Naive thymus-derived CD4-positive, alpha-beta T cell (primary cell): ENCODE measurements around the gene MAT2A. TPM values are rescaled to one million over a fixed set of nuclear protein-coding genes. Genes with fewer than 3 reads are reported as not detected.

Experiments
- ATAC-seq: fragments of 150-1000 bp; cut with Tn5 transposase; 2 replicates; pipeline ENCODE4 v1.10.0; 2021; ENCODE audit warnings: mild to moderate bottlenecking, moderate library complexity
- CTCF ChIA-PET: fragments of 350-600 bp; sonication (Branson Sonifier 250); formaldehyde crosslinking; loops from one replicate; lab custom pipeline; 2021; ENCODE audit warnings: antibody characterized with exemption; lab: Charles Lee
- POLR2A ChIA-PET: fragments of 350-600 bp; sonication (Branson Sonifier 250); formaldehyde crosslinking; loops from one replicate; lab custom pipeline; 2021; ENCODE audit warnings: antibody characterized with exemption, inconsistent platforms; lab: Charles Lee
- DNase-seq, 9 donors: peaks; one replicate each; pipeline versions ENCODE4 v3.0.0 to v3.0.0-alpha.2; 2020 to 2022; ENCODE audit warnings: mixed read lengths in 1 of 9
- H3K27ac ChIP-seq: one replicate; pipeline ENCODE4 v1.7.0; 2013; ENCODE audit warnings: mild to moderate bottlenecking, low read depth, low read length, moderate library complexity
- H3K27me3 ChIP-seq, 2 donors: one replicate each; pipeline ENCODE4 v1.7.0; 2013; ENCODE audit warnings: low read length in 2 of 2, mild to moderate bottlenecking in 2 of 2, moderate library complexity in 2 of 2; ENCODE audit not compliant: control insufficient read depth in 2 of 2, insufficient read depth in 2 of 2
- H3K36me3 ChIP-seq, 3 experiments: 1 replicate in 2 of 3; 2 replicates in 1 of 3; pipeline ENCODE4 v1.7.0; 2013; ENCODE audit warnings: low read length in 3 of 3, mild to moderate bottlenecking in 3 of 3, moderate library complexity in 1 of 3; ENCODE audit not compliant: insufficient read depth in 3 of 3, control insufficient read depth in 2 of 3
- H3K4me1 ChIP-seq, 2 donors: one replicate each; pipeline ENCODE4 v1.7.0; 2013; ENCODE audit warnings: low read length in 2 of 2, mild to moderate bottlenecking in 2 of 2, moderate library complexity in 1 of 2; ENCODE audit not compliant: control insufficient read depth in 2 of 2, insufficient read depth in 2 of 2
- H3K4me3 ChIP-seq: 2 replicates; pipeline ENCODE4 v1.7.0; 2013; ENCODE audit warnings: mild to moderate bottlenecking, low read length
- H3K9me3 ChIP-seq, 3 experiments: 1 replicate in 2 of 3; 2 replicates in 1 of 3; pipeline ENCODE4 v1.7.0; 2013; ENCODE audit warnings: low read length in 3 of 3; ENCODE audit not compliant: control insufficient read depth in 2 of 3
- H3K27ac Mint-ChIP-seq, 9 donors: one replicate each; pipeline ENCODE4 v1.8.0; 2020 to 2022; ENCODE audit warnings: mixed read lengths in 9 of 9, mild to moderate bottlenecking in 8 of 9, moderate library complexity in 5 of 9, inconsistent platforms in 2 of 9
- H3K27me3 Mint-ChIP-seq, 5 donors: one replicate each; pipeline ENCODE4 v1.8.0; 2021 to 2022; ENCODE audit warnings: mixed read lengths in 5 of 5, mild to moderate bottlenecking in 1 of 5
- H3K36me3 Mint-ChIP-seq, 5 donors: one replicate each; pipeline ENCODE4 v1.8.0; 2020 to 2022; ENCODE audit warnings: mixed read lengths in 5 of 5, mild to moderate bottlenecking in 3 of 5, inconsistent platforms in 1 of 5
- H3K4me1 Mint-ChIP-seq, 7 donors: one replicate each; pipeline ENCODE4 v1.8.0; 2020 to 2022; ENCODE audit warnings: mixed read lengths in 7 of 7, mild to moderate bottlenecking in 3 of 7, inconsistent platforms in 1 of 7
- H3K4me3 Mint-ChIP-seq, 10 donors: one replicate each; pipeline ENCODE4 v1.8.0; 2020 to 2022; ENCODE audit warnings: mild to moderate bottlenecking in 10 of 10, mixed read lengths in 10 of 10, moderate library complexity in 6 of 10, inconsistent platforms in 2 of 10
- H3K9me3 Mint-ChIP-seq, 11 donors: one replicate each; pipeline ENCODE4 v1.8.0; 2020 to 2022; ENCODE audit warnings: mixed read lengths in 11 of 11, mild to moderate bottlenecking in 4 of 11, inconsistent platforms in 1 of 11, moderate library complexity in 1 of 11
- intact Hi-C, 2 donors: fragments of 100-400 bp; cut with micrococcal nuclease; formaldehyde crosslinking; loops; one replicate each; pipeline ENCODE4 v1.15.1; 2023
- polyA plus RNA-seq, 2 donors: library from polyadenylated mRNA; unstranded; fragments of 300-500 nt; fragmentation: Illumina TruSeq; gene quantifications; one replicate each; pipeline ENCODE4 v1.2.3, GENCODE V29; 2021
- total RNA-seq, 6 experiments: library from RNA in 5 of 6; stranded (reverse) in 5 of 6; gene quantifications; 1 replicate in 5 of 6; 2 replicates in 1 of 6; pipeline ENCODE4 v1.2.3 and lab custom pipeline; 2021 to 2026

Gene MAT2A
- total and polyA plus RNA-seq, 7 experiments from 2014 or later = 79.8 to 268 (median 127) TPM

DNA sequence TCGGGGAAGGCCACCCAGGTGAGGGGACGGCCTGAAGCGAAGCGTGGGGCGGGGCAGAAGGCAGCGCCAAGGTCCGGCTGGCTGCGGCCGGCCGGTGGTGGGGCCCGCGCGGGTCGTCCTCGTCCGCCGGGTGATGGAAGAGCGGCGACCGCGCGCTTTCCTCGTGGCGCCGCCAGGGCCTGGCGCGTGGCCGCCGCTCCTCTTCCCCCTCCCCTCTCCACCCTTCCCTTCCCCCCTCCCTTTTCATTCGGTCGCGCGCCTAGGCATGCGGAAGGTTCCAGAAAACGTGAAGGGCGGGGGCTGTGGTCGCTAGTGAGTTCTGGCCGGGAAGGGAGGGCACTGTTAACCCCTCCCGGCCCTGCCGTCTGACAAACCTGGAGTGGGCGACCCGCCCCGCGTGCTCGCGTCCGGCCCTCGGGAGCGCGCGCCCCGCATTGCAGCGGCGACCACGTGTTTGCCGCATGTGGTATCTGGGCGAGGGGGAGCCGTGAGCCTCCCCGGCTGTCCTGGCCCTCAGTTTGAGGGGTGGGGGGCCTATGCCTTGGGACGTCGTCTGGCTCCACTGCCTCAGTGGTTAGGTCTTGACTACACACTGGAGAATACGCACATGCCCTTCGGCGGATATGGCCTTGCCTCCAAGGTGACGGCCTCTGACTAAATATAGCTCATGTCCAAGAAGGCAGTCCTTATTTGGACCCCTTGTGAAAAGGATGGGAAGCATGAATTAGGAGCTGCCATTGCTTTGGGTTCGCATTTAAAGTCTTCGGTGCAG lies 579 bp downstream of the MAT2A start:
- ChIA-PET CTCF (interaction anchor here (0.6 to 3.5 kb wide), 8 partner anchors 12 to 120 kb away, joined by 3 to 31 read pairs (median 3); partner anchors contain the start of gene GGCX), POLR2A (interaction anchor here (0.6 to 5.7 kb wide), 30 partner anchors 11 to 901 kb away, joined by 3 to 74 read pairs (median 6); partner anchors contain the start of genes C2orf68, CAPG, ELMOD3 and GGCX)
- Histone ChIP-seq H3K27me3 (no peaks in the 10 kb centered on the region), H3K36me3 (peaks cover 17 to 40% (median 21%) of the 10 kb centered on the region in 3 experiments), H3K4me3 (peak overlapping the region; percentile 92), H3K9me3 (no peaks in the 10 kb centered on the region), H3K27ac (peak overlapping the region; percentile 84), H3K4me1 (peaks cover 19 to 27% of the 10 kb centered on the region in 2 donors)
- peaks cover 0 to 1% (median 0%) of the 10 kb centered on the region in 11 donors for H3K9me3 Mint-ChIP-seq
- H3K36me3 Mint-ChIP-seq = peaks cover 21 to 42% (median 24%) of the 10 kb centered on the region in 5 donors
- H3K4me3 Mint-ChIP-seq = peak overlapping the region; percentile 91 to 98 (median 95)
- peak overlapping the region; percentile 90 to 97 (median 94) for H3K27ac Mint-ChIP-seq
- peaks cover 14 to 64% (median 52%) of the 10 kb centered on the region in 7 donors for H3K4me1 Mint-ChIP-seq
- DNase-seq = peak; percentile 60 to 84 (median 75)
- intact Hi-C loops = loop anchor here (1.0 to 5.0 kb wide), 13 partner anchors 13 to 348 kb away; partner anchors contain the start of genes ELMOD3 (in 2 of the 2), GGCX (in 2 of the 2), RETSAT (in 2 of the 2) and SH2D6 (in 2 of the 2)
- peak; percentile 78 for ATAC-seq
- no peaks in the 10 kb centered on the region for H3K27me3 Mint-ChIP-seq

DNA sequence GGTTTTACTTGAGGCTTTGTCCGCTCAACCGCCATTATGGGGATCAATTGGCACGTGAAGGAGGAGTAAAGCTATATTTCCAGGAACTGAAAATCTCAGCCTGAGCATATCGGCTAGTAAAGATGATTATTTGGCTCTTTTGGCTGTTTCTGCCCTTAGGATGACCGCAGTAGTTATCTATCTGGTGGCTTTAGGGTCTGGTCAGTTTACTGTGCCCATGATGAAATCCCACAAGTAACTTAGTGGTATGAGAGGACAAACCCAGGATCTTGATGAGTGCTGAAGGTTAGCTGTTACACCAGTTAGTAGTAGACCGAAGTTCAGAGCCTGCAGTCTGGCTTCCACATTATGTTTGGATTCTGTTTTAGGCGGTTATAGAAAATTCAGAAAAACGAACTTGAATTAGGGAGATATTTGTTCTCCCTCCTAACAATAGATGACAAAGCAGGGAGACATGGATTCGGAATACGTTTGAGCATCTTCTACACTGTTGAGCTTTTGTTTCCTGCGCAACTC lies 1.2 kb downstream of the MAT2A start:
- no peak for ATAC-seq
- H3K4me1 Mint-ChIP-seq = peaks cover 14 to 64% (median 52%) of the 10 kb centered on the region in 7 donors

DNA sequence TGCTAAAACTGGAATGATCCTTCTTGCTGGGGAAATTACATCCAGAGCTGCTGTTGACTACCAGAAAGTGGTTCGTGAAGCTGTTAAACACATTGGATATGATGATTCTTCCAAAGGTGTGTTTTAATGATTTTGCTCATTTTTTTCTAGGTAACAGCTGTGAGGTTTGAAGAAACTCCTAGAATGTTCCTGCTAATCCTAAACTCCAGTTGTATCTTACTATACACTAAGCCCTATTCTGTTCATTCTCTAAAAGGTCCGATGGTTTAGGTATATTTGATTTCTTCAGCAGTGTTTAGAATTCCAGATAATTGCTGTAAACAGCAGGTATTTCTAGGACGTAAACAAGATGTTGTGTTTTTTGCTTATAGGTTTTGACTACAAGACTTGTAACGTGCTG lies 2.3 kb downstream of the MAT2A start:
- Mint-ChIP-seq H3K4me1 (peaks cover 12 to 63% (median 52%) of the 10 kb centered on the region in 7 donors), H3K9me3 (no peaks in the 10 kb centered on the region), H3K36me3 (peaks cover 21 to 42% (median 24%) of the 10 kb centered on the region in 5 donors), H3K4me3 (peak overlapping the region in 8 of 10 donors; percentile 91 to 98 (median 94)), H3K27me3 (no peaks in the 10 kb centered on the region), H3K27ac (peak overlapping the region in 5 of 9 donors; percentile 1 to 92 (median 90))
- ATAC-seq (no peak), DNase-seq (no peak)
- intact Hi-C loops = no loop called here
- Histone ChIP-seq H3K27me3 (no peaks in the 10 kb centered on the region), H3K27ac (peak overlapping the region; percentile 84), H3K9me3 (no peaks in the 10 kb centered on the region), H3K36me3 (peaks cover 17 to 51% (median 21%) of the 10 kb centered on the region in 3 experiments), H3K4me1 (peaks cover 19 to 27% of the 10 kb centered on the region in 2 donors), H3K4me3 (peak overlapping the region; percentile 92)
- ChIA-PET CTCF (interaction anchor here (0.6 to 1.5 kb wide), 4 partner anchors 10 to 147 kb away, joined by 3 to 5 read pairs (median 4); no protein-coding TSS in a partner anchor), POLR2A (interaction anchor here (0.8 to 5.7 kb wide), 9 partner anchors 9 to 214 kb away, joined by 3 to 74 read pairs (median 5); partner anchors contain the start of genes GGCX, SH2D6 and TGOLN2)

More for the DNA sequence above, 1.2 kb downstream of the MAT2A start:
- Histone ChIP-seq H3K9me3 (no peaks in the 10 kb centered on the region), H3K27me3 (no peaks in the 10 kb centered on the region), H3K4me3 (peak overlapping the region; percentile 92), H3K36me3 (peaks cover 17 to 42% (median 21%) of the 10 kb centered on the region in 3 experiments), H3K4me1 (peaks cover 19 to 27% of the 10 kb centered on the region in 2 donors), H3K27ac (peak overlapping the region; percentile 84)
- Mint-ChIP-seq H3K27me3 (no peaks in the 10 kb centered on the region), H3K27ac (peak overlapping the region; percentile 79 to 95 (median 91)), H3K4me3 (peak overlapping the region; percentile 91 to 98 (median 94)), H3K9me3 (peaks cover 0 to 1% (median 0%) of the 10 kb centered on the region in 11 donors), H3K36me3 (peaks cover 21 to 42% (median 24%) of the 10 kb centered on the region in 5 donors)
- ChIA-PET CTCF (interaction anchor here (0.6 to 3.5 kb wide), 6 partner anchors 11 to 119 kb away, joined by 3 to 31 read pairs (median 3); partner anchors contain the start of gene GGCX), POLR2A (interaction anchor here (0.6 to 5.7 kb wide), 15 partner anchors 10 to 213 kb away, joined by 3 to 74 read pairs (median 11); partner anchors contain the start of genes CAPG, ELMOD3, GGCX and RETSAT)
- no peak for DNase-seq
- intact Hi-C loops = no loop called here

DNA sequence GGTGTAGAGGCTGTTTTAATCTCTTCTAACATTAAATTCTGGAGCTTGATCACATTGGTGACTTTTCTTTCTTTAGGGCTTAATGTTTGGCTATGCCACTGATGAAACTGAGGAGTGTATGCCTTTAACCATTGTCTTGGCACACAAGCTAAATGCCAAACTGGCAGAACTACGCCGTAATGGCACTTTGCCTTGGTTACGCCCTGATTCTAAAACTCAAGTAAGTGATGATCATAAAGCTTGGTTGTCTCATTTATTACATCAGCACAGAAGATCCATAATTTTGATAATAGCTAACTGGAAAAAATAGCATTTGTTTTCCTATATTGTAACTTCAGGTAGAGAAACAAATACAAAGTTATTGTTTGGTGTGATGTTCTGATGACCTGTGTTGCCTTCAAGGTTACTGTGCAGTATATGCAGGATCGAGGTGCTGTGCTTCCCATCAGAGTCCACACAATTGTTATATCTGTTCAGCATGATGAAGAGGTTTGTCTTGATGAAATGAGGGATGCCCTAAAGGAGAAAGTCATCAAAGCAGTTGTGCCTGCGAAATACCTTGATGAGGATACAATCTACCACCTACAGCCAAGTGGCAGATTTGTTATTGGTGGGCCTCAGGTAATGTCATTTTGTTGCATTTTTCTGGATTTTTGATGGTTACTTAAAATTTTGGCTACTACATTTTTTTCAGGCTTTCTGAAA lies 2.9 kb downstream of the MAT2A start:
- ChIA-PET POLR2A (interaction anchor here (0.8 to 5.7 kb wide), 7 partner anchors 9 to 215 kb away, joined by 3 to 74 read pairs (median 5); partner anchors contain the start of genes GGCX, SH2D6 and TGOLN2), CTCF (interaction anchor here (0.6 to 0.9 kb wide), 3 partner anchors 10 to 147 kb away, joined by 3 to 5 read pairs (median 3); no protein-coding TSS in a partner anchor)
- intact Hi-C loops = no loop called here

DNA sequence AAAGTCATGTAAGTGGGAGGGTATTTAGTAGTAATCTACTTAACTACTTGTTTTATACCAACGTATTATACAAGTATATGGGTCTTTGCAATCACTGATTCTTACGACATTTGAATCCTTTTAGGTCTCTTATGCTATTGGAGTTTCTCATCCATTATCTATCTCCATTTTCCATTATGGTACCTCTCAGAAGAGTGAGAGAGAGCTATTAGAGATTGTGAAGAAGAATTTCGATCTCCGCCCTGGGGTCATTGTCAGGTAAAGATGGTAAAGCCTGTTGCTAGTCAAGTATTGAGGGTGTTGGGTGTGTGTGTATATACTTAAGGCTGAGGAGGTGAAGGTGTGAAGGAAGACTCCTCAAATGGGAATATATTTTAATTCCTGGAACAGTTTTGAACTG lies 3.8 kb downstream of the MAT2A start:
- peaks cover 17 to 51% (median 21%) of the 10 kb centered on the region in 3 experiments for H3K36me3 ChIP-seq
- peaks cover 21 to 43% (median 24%) of the 10 kb centered on the region in 5 donors for H3K36me3 Mint-ChIP-seq
- H3K4me1 ChIP-seq = peaks cover 10 to 19% of the 10 kb centered on the region in 2 donors
- H3K9me3 ChIP-seq = no peaks in the 10 kb centered on the region
- H3K27ac ChIP-seq = no peak overlapping the region
- no peaks in the 10 kb centered on the region for H3K27me3 Mint-ChIP-seq
- DNase-seq (no peak), ATAC-seq (no peak)
- intact Hi-C loops = no loop called here
- no peak overlapping the region for H3K4me3 ChIP-seq
- H3K4me1 Mint-ChIP-seq = peaks cover 8 to 47% (median 41%) of the 10 kb centered on the region in 7 donors
- no peaks in the 10 kb centered on the region for H3K27me3 ChIP-seq
- H3K9me3 Mint-ChIP-seq = no peaks in the 10 kb centered on the region
- ChIA-PET CTCF (interaction anchor here (1.4 to 1.6 kb wide), 2 partner anchors 9 to 123 kb away, joined by 4 to 11 read pairs; no protein-coding TSS in a partner anchor), POLR2A (interaction anchor here (1.3 kb wide), 1 partner anchor 9 kb away, joined by 5 read pairs; no protein-coding TSS in a partner anchor)
- H3K27ac Mint-ChIP-seq = peak overlapping the region in 4 of 9 donors; percentile 1 to 90 (median 18)
- peak overlapping the region in 1 of 10 donors; percentile 30 for H3K4me3 Mint-ChIP-seq

More for the DNA sequence above, 2.9 kb downstream of the MAT2A start:
- no peaks in the 10 kb centered on the region for H3K27me3 Mint-ChIP-seq
- no peak for ATAC-seq
- peaks cover 21 to 42% (median 24%) of the 10 kb centered on the region in 5 donors for H3K36me3 Mint-ChIP-seq
- H3K4me1 Mint-ChIP-seq = peaks cover 12 to 56% (median 50%) of the 10 kb centered on the region in 7 donors
- no peak for DNase-seq
- Histone ChIP-seq H3K9me3 (no peaks in the 10 kb centered on the region), H3K27me3 (no peaks in the 10 kb centered on the region), H3K36me3 (peaks cover 17 to 51% (median 21%) of the 10 kb centered on the region in 3 experiments), H3K4me3 (no peak overlapping the region), H3K27ac (no peak overlapping the region), H3K4me1 (peaks cover 19 to 27% of the 10 kb centered on the region in 2 donors)
- H3K9me3 Mint-ChIP-seq = no peaks in the 10 kb centered on the region
- H3K4me3 Mint-ChIP-seq = peak overlapping the region in 4 of 10 donors; percentile 94 to 97 (median 96)
- H3K27ac Mint-ChIP-seq = peak overlapping the region in 4 of 9 donors; percentile 33 to 92 (median 90)
